Ovary (tissue), 3 donors: ENCODE measurements around the gene COL5A1.

Source experiments
- CTCF ChIP-seq, 3 donors: fragments of 450-650 bp in 2 of 3; fragments of 200-600 bp in 1 of 3; IDR thresholded peaks; one replicate each; pipeline versions ENCODE4 v1.5.1 to v1.8.0; 2016 to 2022; ENCODE audit warnings: antibody characterized with exemption in 3 of 3, mild to moderate bottlenecking in 1 of 3
- EP300 ChIP-seq: sonication (generic); formaldehyde crosslinking; IDR thresholded peaks from one replicate; pipeline ENCODE4 v1.6.1; 2017; ENCODE audit warnings: antibody characterized with exemption
- POLR2A ChIP-seq: fragments of 450-650 bp; IDR thresholded peaks from one replicate; pipeline ENCODE4 v1.6.1; 2017; ENCODE audit warnings: antibody characterized with exemption, mild to moderate bottlenecking, moderate library complexity
- donor health status: DM: no; HTN: no; CAD: no.

GRCh38 chr9:134638502-134639090 is 3.0 kb upstream of the COL5A1 start:
- TF ChIP-seq CTCF (IDR thresholded peaks at IDR 0.05) (no peak), POLR2A (no peak), EP300 (no peak)
